GM19023 (cell line): Measurements from ENCODE around the gene CTNND1.

ENCODE experiments used
- ATAC-seq: cut with Tn5 transposase; IDR thresholded peaks from one replicate; pipeline ENCODE4 v1.9.1; 2021; ENCODE audit warnings: mild to moderate bottlenecking, moderate library complexity; ENCODE audit not compliant: unreplicated experiment

The CTNND1 gene

DNA sequence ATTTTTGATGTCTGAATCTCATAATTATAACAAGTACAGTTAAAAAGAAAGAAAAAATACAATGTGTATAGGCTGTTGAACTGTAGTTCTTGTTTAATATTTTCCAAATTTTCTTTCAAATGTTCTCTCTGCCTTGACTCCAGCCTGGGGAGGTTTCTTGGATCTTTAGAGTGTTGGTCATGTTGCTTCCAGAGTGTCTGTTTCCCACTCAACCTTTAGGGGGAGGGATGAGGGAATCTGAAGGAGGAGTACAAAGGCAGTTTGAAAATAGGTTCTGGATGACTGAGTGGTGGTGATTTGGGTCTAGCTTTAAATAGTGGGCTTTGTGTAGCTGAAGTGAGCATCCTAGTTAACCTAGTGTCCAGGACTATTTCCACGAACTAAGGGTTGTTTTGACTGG is 2.0 kb downstream of the CTNND1 start:
- no peak for ATAC-seq

DNA sequence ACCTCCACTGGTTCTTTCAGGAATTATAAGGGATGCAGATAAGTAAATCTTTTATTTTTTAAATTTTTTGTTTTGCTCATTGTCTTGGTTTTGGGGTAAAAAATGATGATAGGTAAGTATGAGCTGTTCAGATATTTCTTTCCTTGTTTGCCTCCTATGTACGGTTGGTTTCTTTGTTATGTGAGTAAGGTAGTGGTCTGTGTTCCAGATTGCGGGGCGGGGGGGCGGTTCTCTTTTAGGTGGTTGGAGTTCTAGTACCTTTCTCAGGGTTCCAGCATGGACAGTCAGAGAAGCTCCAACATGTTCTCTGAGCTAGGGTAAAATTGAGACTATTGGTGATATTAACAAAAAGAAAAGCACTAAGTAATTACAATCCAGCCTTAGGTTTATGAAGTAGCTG is 2.4 kb downstream of the CTNND1 start:
- ATAC-seq: no peak

DNA sequence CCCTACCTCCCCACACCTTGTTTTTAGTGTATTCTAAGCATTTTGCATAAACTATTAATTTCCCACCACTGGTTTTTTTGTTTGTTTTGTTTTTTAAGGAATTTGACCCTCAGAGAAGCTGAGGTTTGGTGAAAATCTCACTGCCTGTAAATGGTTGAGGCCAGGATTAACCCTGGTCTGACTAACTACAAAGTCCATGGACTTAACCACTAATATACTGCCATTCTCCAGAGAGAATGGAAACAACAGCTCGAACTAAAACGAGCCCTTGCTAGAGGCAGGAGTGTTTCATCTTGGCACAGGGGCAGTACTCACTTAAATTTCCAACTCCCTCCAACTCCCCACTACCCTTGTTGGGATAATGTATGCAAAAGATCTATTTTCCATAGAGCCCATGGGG is 3.0 kb downstream of the CTNND1 start:
- ATAC-seq: no peak

DNA sequence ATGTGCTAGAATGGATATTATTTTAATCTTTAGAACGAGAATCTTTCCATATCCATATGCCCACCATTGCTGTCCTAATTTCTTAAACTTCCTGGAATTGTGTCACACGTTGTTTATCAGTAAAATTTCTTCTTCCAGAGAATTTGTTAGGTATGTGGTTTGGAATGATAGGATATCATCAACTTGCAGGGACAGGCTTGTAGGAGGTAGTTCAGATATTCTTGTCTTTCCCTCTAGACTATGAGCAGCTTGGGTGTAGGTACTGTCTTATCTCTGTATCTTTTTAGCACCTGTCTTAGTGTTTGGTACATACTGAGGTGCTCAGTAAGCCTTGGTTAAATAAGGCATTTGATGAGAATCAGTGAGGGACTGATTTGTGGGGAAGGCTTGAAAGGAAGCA is 3.4 kb downstream of the CTNND1 start:
- ATAC-seq: no peak

DNA sequence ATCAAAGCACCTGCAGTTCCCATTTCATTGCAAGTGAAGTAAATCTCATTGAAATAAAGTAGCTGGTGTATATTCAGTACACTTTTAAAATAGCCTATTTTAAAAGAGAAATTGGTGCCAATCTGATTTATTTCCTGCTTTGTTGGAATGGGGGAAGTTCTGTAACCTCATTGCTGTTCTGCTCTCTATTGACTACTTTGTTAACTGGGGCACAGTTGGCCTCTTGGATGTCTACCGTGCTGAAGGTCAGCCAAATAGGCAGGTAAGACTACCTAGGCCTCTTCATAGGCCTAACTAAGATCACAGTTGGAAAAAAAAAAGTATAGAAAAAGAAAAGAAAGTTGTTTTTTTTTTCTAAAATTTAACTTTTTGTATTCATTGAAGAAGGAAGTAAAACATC is 9.2 kb downstream of the CTNND1 start:
- ATAC-seq: no peak

DNA sequence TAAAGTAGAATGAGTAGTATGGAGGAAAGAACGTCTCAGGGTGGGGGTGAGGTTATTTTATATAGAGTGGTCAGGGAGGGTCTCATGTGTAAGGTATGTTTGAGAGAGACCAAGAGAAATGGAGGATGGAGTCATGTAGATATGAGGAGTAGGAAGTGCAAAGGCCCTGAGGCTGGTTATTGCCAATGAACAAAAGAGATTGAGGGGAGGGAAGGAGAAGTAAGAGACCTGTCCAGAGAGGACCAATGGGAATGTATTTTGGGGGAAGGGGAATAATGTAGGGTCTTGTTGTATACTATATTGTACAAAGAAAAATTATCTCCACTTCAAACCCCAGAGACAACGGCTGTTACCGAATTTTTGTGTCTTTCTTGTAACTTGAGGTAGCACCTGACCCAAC is 9.8 kb downstream of the CTNND1 start:
- no peak for ATAC-seq

DNA sequence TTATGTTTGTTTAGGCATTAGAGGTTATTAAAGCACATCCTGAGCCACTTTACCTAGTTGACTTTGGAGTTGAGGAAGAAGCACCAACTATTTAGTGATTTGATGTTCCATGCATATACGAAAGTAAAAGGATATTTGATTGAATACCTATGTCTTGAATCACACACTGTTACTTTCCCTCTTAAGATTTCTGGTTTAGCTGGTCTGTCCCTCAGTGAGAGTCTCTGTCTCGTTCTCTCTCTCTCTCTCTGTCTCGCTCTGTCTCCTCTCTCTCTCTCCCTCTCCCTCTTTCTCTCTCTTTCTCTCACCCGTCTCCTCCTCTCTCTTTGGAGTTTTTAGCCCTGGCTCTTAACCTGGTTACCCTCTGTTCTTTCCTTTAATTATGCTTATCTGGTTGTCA is 11.0 kb downstream of the CTNND1 start:
- no peak for ATAC-seq

DNA sequence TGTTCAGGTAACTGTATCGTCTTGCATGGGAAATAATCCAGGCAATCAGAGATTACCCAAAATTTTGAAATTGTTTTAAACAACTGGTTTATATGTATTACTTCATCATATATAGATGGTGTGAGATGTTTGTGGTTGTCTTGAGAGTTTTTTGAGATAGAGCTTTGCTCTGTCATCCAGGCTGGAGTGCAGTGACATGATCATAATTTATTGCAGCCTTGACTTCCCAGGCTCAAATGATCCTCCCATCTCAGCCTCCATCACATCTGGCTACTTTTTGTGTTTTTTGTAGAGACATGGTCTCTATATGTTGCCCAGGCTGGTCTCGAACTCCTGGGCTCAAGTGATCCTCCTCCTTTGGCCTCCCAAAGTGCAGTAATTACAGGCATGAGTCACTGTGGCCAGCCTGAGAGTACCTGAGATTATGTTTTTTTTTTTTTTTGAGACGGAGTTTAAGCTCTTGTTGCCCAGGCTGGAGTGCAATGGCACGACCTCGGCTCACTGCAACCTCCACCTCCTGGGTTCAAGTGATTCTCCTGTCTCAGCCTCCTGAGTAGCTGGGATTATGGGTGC is 11.5 kb downstream of the CTNND1 start:
- no peak for ATAC-seq

DNA sequence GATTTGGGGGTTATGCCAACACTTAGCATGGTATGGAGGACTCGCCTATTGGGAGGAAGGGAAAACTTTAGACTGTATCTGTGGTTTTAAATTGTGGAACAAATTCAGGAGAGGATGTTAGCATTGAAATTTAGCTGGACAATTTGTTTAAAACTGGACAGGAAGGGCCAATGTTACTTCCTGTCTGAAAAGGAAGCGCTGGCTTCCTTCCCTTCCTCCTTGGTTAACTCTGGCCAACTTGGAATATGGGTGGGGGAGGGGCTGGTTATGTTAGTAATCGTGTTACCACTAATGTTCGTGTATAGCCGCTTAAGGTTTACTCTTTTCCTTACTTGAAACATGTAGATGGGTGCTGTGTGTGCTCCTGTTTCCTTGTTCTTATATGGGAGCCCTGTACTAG is 13.9 kb downstream of the CTNND1 start:
- ATAC-seq: no peak

DNA sequence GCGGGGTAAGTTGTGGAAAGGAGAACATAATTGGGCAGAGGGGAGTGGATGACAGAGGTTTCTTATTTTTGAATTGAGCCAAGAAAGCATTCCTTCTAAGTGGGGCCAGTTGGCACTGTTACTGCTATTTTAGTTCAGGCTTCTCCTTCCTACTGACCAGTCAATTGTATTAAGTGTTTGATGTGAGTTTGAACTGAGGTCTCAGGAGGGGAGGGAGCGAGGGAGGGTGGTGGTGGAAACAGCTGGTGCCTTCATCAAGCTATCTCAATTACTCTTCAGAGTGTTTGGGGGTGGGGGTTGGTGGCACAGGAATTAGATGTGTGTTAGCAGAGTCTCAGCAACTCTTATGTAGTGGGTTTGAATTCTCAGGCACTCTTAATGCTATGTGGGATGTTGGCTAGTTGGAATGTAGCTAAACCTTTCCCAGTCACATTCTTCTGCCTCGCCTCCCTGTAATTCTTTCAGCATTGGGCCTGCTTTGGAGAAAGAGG is 14.5 kb downstream of the CTNND1 start:
- ATAC-seq: no peak

DNA sequence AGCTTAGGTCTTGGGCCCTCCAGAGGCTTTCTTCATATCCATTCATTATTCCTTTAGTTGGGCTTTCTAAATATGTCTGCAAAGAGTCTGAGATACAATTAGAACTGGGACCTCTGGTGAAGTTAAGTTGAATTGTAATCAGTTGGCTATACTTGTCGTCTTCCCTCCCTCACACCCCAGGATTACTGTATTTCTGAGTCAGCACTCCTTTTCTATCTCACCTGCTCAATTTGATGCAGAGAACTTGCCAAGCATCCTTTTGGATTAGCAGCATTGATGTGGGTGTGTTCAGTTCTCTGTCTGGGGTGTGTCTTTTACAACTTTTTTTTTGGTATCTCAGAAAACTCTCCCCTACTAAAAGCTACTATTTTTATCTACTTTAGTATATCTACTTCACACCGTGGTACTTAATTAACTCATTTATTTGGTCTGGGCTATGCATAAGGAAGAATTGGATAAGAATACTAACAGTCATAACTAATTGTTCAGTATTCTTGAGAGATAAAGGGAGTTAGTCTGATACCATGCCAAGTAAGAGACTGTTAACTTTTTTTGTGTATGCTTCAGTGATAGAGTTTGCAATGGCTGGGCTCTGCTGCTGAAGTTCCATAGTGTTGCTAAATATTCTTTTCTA is 15.1 kb downstream of the CTNND1 start:
- no peak for ATAC-seq

DNA sequence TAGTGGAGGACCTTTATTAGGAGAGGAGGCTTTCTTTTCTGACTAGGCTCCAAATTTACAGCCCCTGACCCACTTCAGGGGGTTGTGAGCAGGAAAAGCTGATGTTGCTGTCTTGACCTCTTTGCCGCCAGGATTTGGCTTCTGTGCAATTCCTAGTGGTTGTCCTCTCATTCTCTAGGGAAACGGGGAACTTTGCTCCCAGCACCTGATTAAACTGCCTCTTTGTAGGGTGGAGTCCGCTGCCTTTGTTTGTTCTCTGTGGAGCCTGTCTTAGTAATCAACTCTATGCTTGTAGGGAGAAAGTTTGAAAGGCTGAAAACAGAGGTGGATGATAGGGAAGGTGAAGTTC is 16.3 kb downstream of the CTNND1 start:
- no peak for ATAC-seq

DNA sequence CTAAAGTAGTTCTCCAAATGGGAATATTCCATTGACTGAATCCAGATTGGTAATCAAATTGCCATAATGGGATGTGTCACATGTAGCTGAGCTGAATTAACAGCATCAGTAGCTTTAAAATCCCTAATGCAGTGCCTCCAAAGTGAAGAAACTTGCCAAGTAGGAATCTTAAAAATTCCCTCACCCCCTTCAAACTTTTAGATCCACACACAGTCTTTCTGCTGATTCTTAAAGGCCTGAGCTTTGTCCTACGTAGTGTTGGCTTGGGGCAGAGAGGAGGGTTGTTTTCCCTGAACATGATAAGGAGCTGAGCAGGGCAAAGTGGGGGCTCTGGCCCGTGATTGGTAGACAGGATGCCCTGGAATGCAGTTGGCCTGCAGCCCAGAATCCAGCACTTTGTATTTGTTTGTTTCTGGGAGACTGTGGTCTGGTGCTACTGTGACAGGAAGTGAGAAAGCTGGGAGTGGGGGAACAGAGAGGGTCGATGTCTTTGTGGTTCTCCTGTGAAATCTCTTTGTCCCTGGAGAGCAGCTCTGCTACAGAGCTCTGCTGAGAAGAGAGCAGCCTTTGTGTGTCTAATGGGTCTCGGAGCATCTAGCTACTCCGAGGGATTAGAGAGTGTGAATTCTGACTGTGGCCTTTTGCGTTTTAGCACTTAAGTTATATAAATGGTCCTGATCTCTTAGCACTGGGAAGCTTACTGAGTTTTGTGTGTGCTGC is 16.9 kb downstream of the CTNND1 start:
- no peak for ATAC-seq

DNA sequence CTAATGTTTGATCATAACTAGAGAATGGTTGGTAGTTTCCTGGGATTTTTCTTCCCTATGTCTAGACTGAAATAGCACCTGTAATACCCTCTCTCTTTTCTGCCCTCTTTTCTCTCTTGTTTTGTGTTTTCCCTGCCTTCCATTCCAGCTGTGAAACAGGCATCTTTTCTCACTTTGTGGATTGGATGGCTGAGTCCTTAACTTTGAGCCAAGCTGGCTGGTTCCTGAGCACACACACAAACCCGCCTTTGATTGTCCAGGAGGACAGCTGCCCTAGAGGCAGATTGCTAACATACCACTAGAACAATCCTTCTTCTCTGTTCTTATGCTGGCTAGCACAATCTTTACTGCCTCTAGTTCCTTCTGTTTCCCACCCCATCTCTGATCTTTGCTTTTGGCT is 17.7 kb downstream of the CTNND1 start:
- no peak for ATAC-seq

DNA sequence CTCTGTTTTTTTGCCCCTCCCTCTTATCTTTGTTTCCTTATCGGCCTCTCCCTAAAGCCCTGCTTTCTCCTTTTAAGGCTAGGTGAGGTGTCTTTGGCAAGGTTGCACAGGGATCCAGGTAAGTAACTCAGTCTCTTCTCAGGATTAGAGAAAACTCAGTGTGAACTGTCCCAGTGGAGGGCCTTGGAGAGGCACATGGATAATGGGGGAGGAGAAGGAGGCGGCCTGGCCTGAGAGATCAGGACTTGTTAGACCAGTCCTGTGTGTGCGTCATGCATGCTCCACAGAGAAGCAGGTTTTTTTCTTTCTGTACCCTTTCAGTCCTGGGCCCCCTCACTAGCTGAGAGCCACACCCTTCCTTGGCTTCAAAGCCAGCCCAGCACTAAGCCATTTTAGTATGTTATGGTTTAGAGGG is 19.9 kb downstream of the CTNND1 start:
- ATAC-seq: no peak

DNA sequence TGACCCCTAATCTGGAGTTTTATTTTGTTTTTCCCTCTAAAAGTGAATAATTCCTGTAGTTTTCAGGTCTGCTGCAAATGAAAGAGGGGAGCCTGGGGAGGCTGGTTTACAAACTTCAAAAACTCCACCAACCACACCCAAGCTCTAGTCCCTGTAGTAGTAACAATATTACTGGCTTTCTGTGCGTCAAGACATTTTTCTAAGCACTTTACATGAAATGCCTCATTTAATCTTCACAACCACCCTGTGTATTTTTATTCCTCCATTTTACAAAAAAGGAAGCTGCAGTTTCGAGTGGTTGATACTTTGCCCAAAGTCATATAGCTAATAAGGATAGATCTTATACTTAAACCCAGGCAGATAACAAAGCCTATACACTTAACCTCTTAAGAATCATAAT is 23.5 kb downstream of the CTNND1 start:
- no peak for ATAC-seq

DNA sequence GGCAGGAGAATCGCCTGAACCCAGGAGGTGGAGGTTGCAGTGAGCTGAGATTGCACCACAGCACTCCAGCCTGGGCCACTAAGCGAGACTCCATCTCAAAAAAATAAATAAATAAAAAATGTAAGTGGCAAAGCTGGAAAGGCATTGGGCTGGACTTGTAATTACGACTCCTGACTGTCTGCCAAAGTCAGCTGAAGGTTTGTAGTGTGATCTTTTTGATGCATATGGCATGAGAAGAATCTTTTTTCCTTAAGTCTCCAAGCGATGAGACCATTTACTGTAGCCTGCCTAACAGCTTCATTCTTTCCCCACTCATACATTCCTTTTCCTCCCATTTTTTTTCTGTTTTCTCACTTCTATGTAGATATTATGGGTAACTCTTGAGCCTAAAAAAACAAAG is 24.8 kb downstream of the CTNND1 start:
- ATAC-seq: no peak

DNA sequence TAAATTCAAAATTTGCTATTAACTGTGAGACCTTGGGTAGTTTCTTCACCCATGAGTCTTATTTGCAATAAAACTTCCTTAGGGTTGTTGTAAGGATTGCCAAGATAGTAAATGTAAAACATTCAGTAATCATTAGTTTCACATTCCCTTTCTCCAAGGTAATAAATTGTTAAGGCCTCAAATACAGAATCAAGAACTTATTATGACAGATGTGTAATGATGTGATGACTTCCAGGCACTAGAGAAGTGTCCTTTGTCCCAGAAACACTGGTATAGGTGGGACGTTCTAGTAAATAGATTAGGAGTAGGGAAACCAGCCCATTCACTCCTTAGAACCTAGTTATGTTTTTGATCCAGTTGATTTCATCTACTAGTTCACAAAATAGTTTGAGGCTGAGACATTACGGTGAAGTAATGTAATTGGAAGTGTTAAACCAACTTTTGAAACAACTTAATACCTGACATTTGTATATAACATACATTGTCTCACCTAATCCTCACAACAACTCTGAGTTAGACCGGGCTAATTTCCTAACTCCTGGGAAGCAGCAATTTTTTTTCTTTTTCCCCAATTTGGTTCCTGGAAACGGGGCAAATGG is 25.5 kb downstream of the CTNND1 start:
- ATAC-seq: no peak

DNA sequence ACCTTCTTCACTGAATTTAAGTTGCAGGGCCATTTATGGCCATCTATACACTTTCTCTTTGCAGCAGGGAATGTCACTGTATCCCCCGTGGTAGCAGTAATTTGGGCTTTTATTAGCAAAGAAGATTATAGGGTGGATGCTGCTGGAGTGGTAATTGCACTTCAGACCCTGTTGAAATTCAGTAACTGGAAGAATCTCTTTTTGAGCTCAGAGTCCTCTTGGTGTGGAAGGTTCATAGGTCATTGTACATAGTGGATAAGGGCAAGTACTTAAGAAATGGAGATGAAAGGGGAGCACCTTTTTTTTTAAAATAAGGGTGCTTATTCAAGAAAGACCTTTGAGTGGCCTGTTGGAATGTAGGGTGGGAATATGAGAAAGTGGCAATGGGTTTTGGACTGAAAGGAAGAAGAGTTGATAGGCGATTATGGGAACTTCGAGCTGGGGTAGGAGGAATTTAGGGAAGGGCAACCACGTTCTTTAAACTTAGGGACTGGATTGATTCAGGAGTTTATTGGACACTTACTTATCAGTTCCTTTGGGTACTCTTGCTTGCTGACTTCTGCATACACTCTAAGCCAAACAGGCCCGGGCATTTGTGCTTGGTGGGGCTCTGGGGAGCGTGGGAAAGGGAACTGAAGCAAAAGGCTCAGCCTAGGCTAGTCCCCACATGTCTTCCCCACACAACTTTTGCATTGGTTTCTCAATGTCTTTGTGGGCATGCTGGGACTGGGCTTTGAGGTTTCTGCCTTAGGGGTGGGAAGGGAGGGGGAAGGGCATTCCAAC is 26.5 kb downstream of the CTNND1 start:
- ATAC-seq: peak; percentile 35

DNA sequence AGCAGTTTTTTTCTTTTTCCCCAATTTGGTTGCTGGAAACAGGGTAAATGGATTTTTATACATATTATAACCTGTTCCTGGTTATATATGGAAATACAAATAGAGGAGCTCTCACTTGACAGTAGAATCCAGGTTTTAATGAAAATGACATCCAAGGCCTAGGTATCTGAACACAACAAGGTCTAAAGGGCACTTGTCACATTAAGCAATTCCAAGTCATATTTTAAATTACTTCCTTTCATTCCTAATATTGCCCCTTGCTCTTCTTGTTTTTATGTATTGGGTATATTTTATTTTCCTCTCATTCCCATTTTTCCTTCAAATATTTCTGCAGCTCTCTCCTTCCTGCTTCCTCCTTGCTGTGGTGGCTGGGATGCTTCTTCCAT is 27.1 kb downstream of the CTNND1 start:
- no peak for ATAC-seq

DNA sequence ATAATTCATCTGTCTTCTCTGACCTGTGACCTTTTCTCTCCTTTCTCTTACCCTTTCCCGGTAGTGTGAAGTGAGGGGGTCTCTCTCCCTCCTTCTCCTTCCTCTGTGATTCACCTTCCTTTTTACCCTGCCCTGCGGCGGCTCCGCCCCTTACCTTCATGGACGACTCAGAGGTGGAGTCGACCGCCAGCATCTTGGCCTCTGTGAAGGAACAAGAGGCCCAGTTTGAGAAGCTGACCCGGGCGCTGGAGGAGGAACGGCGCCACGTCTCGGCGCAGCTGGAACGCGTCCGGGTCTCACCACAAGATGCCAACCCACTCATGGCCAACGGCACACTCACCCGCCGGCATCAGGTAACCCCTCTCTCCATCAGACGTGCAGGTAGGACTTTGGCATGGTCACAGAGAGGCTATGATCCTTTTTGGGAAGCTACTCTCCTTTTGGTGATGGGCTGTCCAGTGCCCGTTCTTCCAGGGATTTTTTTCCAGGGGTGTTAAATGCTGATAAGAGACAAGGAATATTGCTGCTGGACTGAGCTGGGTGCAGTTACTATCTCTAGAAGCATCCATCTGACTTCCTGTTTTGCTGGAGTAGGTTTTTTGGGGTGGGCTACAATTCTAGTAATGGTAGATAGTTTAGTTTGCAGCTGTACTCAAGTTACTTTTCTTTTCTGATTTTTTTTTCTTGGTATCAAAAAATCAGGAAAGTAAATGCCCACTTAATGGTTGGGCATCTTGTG is 29.9 kb downstream of the CTNND1 start:
- no peak for ATAC-seq
